Keratinocyte (primary cell): ENCODE measurements around the gene TMEM183A. TPM values are rescaled to one million over a fixed set of nuclear protein-coding genes. Genes with fewer than 3 reads are reported as not detected.

Experiments used
- DNase-seq: peaks from one replicate; pipeline ENCODE4 v3.0.0-alpha.2; 2011; ENCODE audit warnings: low read depth, missing footprints, low spot score
- FAIRE-seq: peaks from 2 replicates; lab custom pipeline; 2011; peaks lifted over from hg19 to GRCh38; lab: Jason Lieb, UNC
- H2AFZ ChIP-seq: 2 replicates; pipeline ENCODE4 v1.6.0; 2012; ENCODE audit warnings: low read length, control low read depth, inconsistent platforms; ENCODE audit not compliant: control insufficient read depth
- H3K27ac ChIP-seq: 2 replicates; pipeline ENCODE4 v1.5.1; 2011; ENCODE audit warnings: low read length; ENCODE audit not compliant: control insufficient read depth, insufficient read depth
- H3K27me3 ChIP-seq: 3 replicates; pipeline ENCODE4 v1.6.0; 2011; ENCODE audit warnings: low read length; ENCODE audit not compliant: control insufficient read depth, insufficient read depth; ENCODE audit errors: extremely low read depth
- H3K36me3 ChIP-seq, 2 experiments: 2 replicates in 1 of 2; 3 replicates in 1 of 2; pipeline ENCODE4 v1.5.1; 2011; ENCODE audit warnings: low read length in 2 of 2, mild to moderate bottlenecking in 1 of 2; ENCODE audit not compliant: control insufficient read depth in 2 of 2, insufficient read depth in 2 of 2; ENCODE audit errors: extremely low read depth in 1 of 2
- H3K4me1 ChIP-seq: 3 replicates; pipeline ENCODE4 v1.5.1; 2011; ENCODE audit warnings: low read length; ENCODE audit not compliant: control insufficient read depth, insufficient read depth; ENCODE audit errors: extremely low read depth
- H3K4me2 ChIP-seq: 3 replicates; pipeline ENCODE4 v1.6.0; 2011; ENCODE audit warnings: low read depth, low read length; ENCODE audit not compliant: control insufficient read depth, insufficient read depth; ENCODE audit errors: extremely low read depth
- H3K4me3 ChIP-seq, 3 experiments: fragments of 200-600 bp in 1 of 3; sonication (generic) in 1 of 3; 2 replicates in 2 of 3; 3 replicates in 1 of 3; pipeline ENCODE4 v1.5.1; 2011 to 2016; ENCODE audit warnings: low read length in 3 of 3, mild to moderate bottlenecking in 3 of 3, control low read depth in 2 of 3, inconsistent platforms in 1 of 3, low read depth in 1 of 3, mixed read lengths in 1 of 3, mixed run types in 1 of 3, moderate library complexity in 1 of 3; ENCODE audit not compliant: control insufficient read depth in 2 of 3, insufficient read depth in 2 of 3; ENCODE audit errors: extremely low read depth in 1 of 3
- H3K79me2 ChIP-seq: 2 replicates; pipeline ENCODE4 v1.6.0; 2012; ENCODE audit warnings: low read length; ENCODE audit not compliant: control insufficient read depth, insufficient read depth
- H3K9ac ChIP-seq: 3 replicates; pipeline ENCODE4 v1.6.0; 2011; ENCODE audit warnings: low read length; ENCODE audit not compliant: control insufficient read depth, insufficient read depth; ENCODE audit errors: extremely low read depth
- H3K9me1 ChIP-seq: 3 replicates; pipeline ENCODE4 v1.6.0; 2011; ENCODE audit warnings: low read length; ENCODE audit not compliant: control insufficient read depth, insufficient read depth; ENCODE audit errors: extremely low read depth
- H3K9me3 ChIP-seq: 2 replicates; pipeline ENCODE4 v1.5.1; 2012; ENCODE audit warnings: low read depth, low read length; ENCODE audit not compliant: control insufficient read depth
- H4K20me1 ChIP-seq: 3 replicates; pipeline ENCODE4 v1.6.0; 2011; ENCODE audit warnings: low read length; ENCODE audit not compliant: control insufficient read depth, insufficient read depth; ENCODE audit errors: extremely low read depth
- CTCF ChIP-seq, 3 experiments: IDR thresholded peaks in 1 of 3; conservative IDR thresholded peaks in 1 of 3; optimal IDR thresholded peaks in 1 of 3; 2 replicates in 2 of 3; 3 replicates in 1 of 3; pipeline versions ENCODE3 to v1.5.1; 2011; ENCODE audit warnings: low read length in 3 of 3, mild to moderate bottlenecking in 3 of 3, moderate library complexity in 2 of 3, control low read depth in 1 of 3, inconsistent platforms in 1 of 3; ENCODE audit not compliant: insufficient read depth in 2 of 3; ENCODE audit errors: extremely low read depth in 1 of 3
- EZH2 ChIP-seq: IDR thresholded peaks from one replicate; pipeline ENCODE4 v1.6.1; 2012; ENCODE audit warnings: inconsistent platforms, mild to moderate bottlenecking, low read length, moderate library complexity
- dilution Hi-C: fragments of 300-500 bp; cut with MboI; formaldehyde crosslinking; loops from one replicate; pipeline ENCODE4 v1.7.0; 2020; ENCODE audit warnings: low sequenced_read_pairs; ENCODE audit not compliant: extremely low pct_ligation_motif_present
- polyA plus RNA-seq, 5 experiments: library from polyadenylated mRNA; depleted of rRNA in 3 of 5; stranded (reverse) in 3 of 5; stranded (forward) in 1 of 5; unstranded in 1 of 5; fragments of >200 nt; gene quantifications; 1 replicate in 1 of 5; 2 replicates in 3 of 5; 3 replicates in 1 of 5; pipeline versions ENCODE4 v1.2.1 to v1.2.3, GENCODE V29; 2011 to 2012; ENCODE audit warnings: missing spikeins in 2 of 5, low read depth in 1 of 5, low replicate concordance in 1 of 5

The TMEM183A gene
- polyA plus RNA-seq, 1 donor (not counting 4 experiments of a cell fraction or from before 2014, with no cell fraction given), result 88.2 TPM

GRCh38 chr1:203049576-203050180, 42.5 kb downstream of the TMEM183A start:
- Histone ChIP-seq H3K27me3 (no peaks in the 10 kb centered on the region), H3K27ac (no peak overlapping the region), H3K9me3 (no peaks in the 10 kb centered on the region), H3K79me2 (no peaks in the 10 kb centered on the region), H2AFZ (no peak overlapping the region), H3K4me1 (peaks cover 8% of the 10 kb centered on the region), H3K4me2 (no peak overlapping the region), H3K9me1 (no peaks in the 10 kb centered on the region), H4K20me1 (peaks cover 3% of the 10 kb centered on the region), H3K4me3 (no peak overlapping the region), H3K9ac (no peak overlapping the region), H3K36me3 (peaks cover 0 to 5% of the 10 kb centered on the region in 2 experiments)
- dilution Hi-C loops, result loop anchor here (25.0 kb wide), 1 partner anchor 213 kb away; no protein-coding TSS in a partner anchor
- no peak for FAIRE-seq
- DNase-seq, result no peak
- TF ChIP-seq EZH2 (no peak), CTCF (optimal IDR thresholded peaks at IDR 0.05 in 1 of 3, IDR thresholded peaks at IDR 0.05 in 1 of 3, conservative IDR thresholded peaks at IDR 0.05 in 1 of 3; ENCODE audit: extremely low read depth in 1 of 3, insufficient read depth in 2 of 3, low read length in 3 of 3) (no peak)

DNA sequence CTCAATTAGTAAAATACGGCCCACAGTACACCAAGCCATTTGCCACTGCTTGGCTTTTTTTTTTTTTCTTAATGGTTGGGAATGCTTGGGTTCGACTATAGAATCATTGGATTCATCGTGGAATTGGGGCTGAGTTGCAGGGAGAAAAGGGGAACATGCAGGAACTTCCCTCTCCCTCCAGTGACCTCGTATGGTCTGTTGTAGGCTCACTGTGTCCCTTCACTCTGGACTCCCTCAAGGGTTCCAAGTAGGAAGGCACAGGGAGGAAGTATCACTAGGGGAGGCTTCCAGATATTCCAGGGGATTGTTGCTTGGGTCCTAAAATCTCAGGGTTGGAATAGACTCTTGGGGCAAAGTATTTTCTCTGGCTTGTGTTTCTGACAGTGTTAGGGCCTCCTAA, 43.7 kb downstream of the TMEM183A start:
- FAIRE-seq (no peak), DNase-seq (no peak)
- no peak overlapping the region for H3K27ac ChIP-seq
- H3K4me1 ChIP-seq, result peaks cover 8% of the 10 kb centered on the region
- dilution Hi-C loops, result no loop called here
- H3K9me1 ChIP-seq, result no peaks in the 10 kb centered on the region
- no peak overlapping the region for H2AFZ ChIP-seq
- no peaks in the 10 kb centered on the region for H3K9me3 ChIP-seq
- no peaks in the 10 kb centered on the region for H3K27me3 ChIP-seq
- no peaks in the 10 kb centered on the region for H3K79me2 ChIP-seq
- no peak overlapping the region for H3K9ac ChIP-seq
- TF ChIP-seq EZH2 (no peak), CTCF (optimal IDR thresholded peaks at IDR 0.05 in 1 of 3, IDR thresholded peaks at IDR 0.05 in 1 of 3, conservative IDR thresholded peaks at IDR 0.05 in 1 of 3; ENCODE audit: extremely low read depth in 1 of 3, insufficient read depth in 2 of 3, low read length in 3 of 3) (no peak)
- H4K20me1 ChIP-seq, result peaks cover 3% of the 10 kb centered on the region
- H3K4me2 ChIP-seq, result no peak overlapping the region
- no peak overlapping the region for H3K4me3 ChIP-seq
- peaks cover 0 to 3% of the 10 kb centered on the region in 2 experiments for H3K36me3 ChIP-seq
